Activated CD8-positive, alpha-beta memory T cell treated with anti-CD3 and anti-CD28 coated beads, Interleukin-2, amount 50 U/mL, for 48 hours (primary cell): ENCODE results near the gene MED25.

ENCODE experiments used
- DNase-seq: peaks from one replicate; pipeline ENCODE4 v3.0.0-alpha.2; 2020

MED25 gene

GRCh38 chr19:49845414-49845813 is 27.3 kb downstream of the MED25 start:
- no peak for DNase-seq

GRCh38 chr19:49846408-49846807 is 28.3 kb downstream of the MED25 start:
- no peak for DNase-seq

- DNase-seq: no peak
Measured at GRCh38 chr19:49847731-49848696, 29.9 kb downstream of the MED25 start.

- no peak for DNase-seq
Measured at GRCh38 chr19:49848938-49849337, 30.8 kb downstream of the MED25 start.

- DNase-seq: no peak
Measured at GRCh38 chr19:49849433-49850220, 31.5 kb downstream of the MED25 start.

GRCh38 chr19:49850221-49850486 is 32.1 kb downstream of the MED25 start:
- DNase-seq: no peak

- DNase-seq: peak; percentile 97
Measured at GRCh38 chr19:49850487-49851342, 32.6 kb downstream of the MED25 start, which contains the start of gene PTOV1. Gene PTOV1 (plus strand): TSS chr19:49851159.

- DNase-seq: peak; percentile 65
Measured at GRCh38 chr19:49851456-49852259, 33.6 kb downstream of the MED25 start.

GRCh38 chr19:49852631-49853126 is 34.6 kb downstream of the MED25 start:
- no peak for DNase-seq

- DNase-seq: no peak
Measured at GRCh38 chr19:49853852-49854377, 35.8 kb downstream of the MED25 start.

- peak; percentile 54 for DNase-seq
Measured at GRCh38 chr19:49854378-49855263, 36.5 kb downstream of the MED25 start.

- DNase-seq: no peak
Measured at GRCh38 chr19:49855277-49855675, 37.2 kb downstream of the MED25 start.

GRCh38 chr19:49855676-49856573 is 37.8 kb downstream of the MED25 start:
- no peak for DNase-seq

- DNase-seq: no peak
Measured at GRCh38 chr19:49856574-49857021, 38.5 kb downstream of the MED25 start.

- no peak for DNase-seq
Measured at GRCh38 chr19:49857061-49857837, 39.2 kb downstream of the MED25 start.

- no peak for DNase-seq
Measured at GRCh38 chr19:49857838-49858087, 39.7 kb downstream of the MED25 start.

GRCh38 chr19:49858088-49858985 is 40.2 kb downstream of the MED25 start:
- DNase-seq: no peak
